Gastrocnemius medialis (tissue), 4 donors: ENCODE results near the gene TLE5.

Experiments used
- POLR2A ChIP-seq, 2 donors: fragments of 450-650 bp; IDR thresholded peaks; one replicate each; pipeline ENCODE4 v1.6.1; 2017; ENCODE audit warnings: antibody characterized with exemption in 2 of 2, mild to moderate bottlenecking in 2 of 2, moderate library complexity in 2 of 2
- TF ChIP-seq, protein P1 (sequence below), 5 experiments: fragments of 450-650 bp in 3 of 5; fragments of 200-600 bp in 2 of 5; sonication (generic) in 2 of 5; IDR thresholded peaks in 4 of 5; conservative IDR thresholded peaks in 1 of 5; 1 replicate in 4 of 5; 2 replicates in 1 of 5; pipeline ENCODE4 v1.5.1; 2016 to 2019; ENCODE audit warnings: antibody characterized with exemption in 5 of 5, mild to moderate bottlenecking in 3 of 5, moderate library complexity in 3 of 5

DNA sequence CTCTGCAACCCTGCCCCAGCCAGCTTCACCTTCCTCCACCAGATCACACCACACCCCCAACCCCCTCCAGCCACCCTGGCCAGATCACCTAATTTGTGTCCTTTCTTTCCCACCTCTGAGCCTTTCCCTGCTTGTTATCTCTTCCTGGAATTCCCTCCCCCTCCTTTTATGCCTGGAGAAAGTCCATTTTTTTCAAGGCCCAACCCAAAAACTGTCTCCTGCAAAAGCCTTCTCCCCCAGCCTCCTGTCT is 28.0 kb downstream of the TLE5 start:
- TF ChIP-seq, protein P1, sequence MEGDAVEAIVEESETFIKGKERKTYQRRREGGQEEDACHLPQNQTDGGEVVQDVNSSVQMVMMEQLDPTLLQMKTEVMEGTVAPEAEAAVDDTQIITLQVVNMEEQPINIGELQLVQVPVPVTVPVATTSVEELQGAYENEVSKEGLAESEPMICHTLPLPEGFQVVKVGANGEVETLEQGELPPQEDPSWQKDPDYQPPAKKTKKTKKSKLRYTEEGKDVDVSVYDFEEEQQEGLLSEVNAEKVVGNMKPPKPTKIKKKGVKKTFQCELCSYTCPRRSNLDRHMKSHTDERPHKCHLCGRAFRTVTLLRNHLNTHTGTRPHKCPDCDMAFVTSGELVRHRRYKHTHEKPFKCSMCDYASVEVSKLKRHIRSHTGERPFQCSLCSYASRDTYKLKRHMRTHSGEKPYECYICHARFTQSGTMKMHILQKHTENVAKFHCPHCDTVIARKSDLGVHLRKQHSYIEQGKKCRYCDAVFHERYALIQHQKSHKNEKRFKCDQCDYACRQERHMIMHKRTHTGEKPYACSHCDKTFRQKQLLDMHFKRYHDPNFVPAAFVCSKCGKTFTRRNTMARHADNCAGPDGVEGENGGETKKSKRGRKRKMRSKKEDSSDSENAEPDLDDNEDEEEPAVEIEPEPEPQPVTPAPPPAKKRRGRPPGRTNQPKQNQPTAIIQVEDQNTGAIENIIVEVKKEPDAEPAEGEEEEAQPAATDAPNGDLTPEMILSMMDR (IDR thresholded peaks at IDR 0.05 in 4 of 5, conservative IDR thresholded peaks at IDR 0.05 in 1 of 5) = no peak
- TF ChIP-seq POLR2A (IDR thresholded peaks at IDR 0.05) = no peak
